Stimulated activated CD4-positive, alpha-beta T cell treated with anti-CD3 and anti-CD28 coated beads, Interleukin-1b, Interleukin-23, amount 100 ng/mL, for 4 hours (primary cell): Measurements from ENCODE around the gene TMED8.
"Not testable (repeated sequence)": the region's sequence is repeated elsewhere in the genome, so short reads cannot be mapped to it uniquely, and the experiment has no call there.

Source experiments
- DNase-seq, 2 donors: peaks; one replicate each; pipeline ENCODE4 v3.0.0-alpha.2; 2020; ENCODE audit warnings: low read depth in 2 of 2

TMED8 gene

DNA sequence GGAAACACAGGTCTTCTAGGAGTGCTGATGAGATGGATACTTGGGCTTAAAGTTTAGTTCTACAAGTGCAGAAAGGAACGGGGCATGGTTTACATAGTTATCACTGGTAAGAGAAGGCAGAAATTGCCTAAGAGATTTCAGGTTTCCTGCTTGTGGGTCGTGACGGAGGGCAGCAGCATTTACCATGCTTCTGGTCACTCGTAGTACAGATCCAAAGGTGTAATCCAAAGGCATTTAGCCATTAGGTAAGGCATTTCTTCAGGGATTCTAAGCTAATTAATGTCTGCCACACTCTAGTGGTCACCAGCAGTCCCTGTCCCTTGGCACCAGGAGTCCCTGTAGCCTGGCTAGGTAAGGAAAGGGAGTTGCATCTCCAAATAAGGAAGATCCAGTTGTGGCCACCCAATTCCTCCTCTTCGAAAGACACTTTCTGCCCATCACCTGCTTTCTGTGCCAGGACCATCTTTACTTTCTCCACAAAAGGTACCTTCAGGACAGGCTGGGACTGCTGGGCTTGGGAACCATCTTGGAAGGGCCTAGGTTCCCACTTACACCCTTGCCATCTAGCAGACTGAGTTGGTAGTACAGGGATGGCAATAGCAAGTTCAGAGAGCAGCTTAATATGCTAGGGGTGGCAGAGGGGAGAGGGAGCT, 54.5 kb downstream of the TMED8 start:
- no peak for DNase-seq

DNA sequence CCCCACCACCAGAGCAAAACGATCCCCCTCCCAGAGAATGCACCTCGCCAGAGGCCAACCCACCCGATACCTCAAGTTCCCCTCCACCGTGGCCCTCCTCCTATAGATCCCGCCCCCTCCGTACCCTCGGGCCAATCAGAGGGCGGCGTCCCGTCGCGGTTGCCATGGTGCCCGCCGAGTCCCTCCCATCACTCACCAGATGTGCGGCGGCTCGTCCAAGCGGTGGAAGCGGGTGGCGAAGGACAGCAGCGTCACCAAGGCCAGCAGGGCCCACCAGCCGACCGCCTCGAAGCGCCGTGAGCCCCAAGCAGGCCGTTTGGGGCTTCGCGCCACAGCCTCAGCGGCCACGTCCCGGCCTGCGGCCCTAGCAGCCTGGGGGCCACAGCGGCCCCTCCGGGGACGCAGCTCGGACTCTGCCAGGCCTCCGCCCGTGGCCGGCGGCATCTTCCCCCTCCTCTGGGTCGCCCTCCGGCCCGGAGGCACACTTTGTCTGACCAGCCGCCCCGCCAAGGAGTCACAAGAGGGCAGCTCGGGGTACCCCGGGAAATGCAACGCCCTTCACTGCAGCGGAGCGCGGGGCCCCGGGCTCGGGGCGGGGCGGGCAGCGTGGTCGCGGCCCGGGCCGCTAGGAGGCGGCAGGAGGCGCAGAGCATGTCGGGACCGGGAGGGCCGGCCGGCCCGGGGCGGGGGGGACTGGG, 56.5 kb downstream of the TMED8 start, which contains the start of gene POMT2:
Gene POMT2, minus strand, starts transcription at position 646 of the 698 bp plus-strand sequence. Its CDS starts 202 bp downstream, at position 444.
- peak; percentile 87 to 91 for DNase-seq

DNA sequence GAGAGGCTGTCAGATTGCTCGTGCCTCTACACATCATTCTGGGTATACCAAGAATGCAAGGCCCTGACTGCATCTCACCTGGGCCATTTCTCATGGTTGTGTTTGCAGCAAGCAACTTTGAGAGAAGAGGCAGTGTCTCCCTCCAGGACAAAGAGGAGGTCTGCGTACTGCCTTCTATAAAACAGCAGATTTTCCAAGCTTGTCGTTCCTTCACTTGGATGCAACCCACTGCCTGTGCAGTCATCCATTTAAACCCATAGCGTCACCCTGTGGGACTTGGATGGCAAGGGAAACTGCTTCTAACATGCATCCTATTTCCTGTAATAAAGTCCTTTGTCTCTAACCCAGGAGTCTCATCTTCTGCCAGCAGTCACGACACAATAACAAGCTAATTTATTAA, 57.5 kb downstream of the TMED8 start:
- no peak for DNase-seq

DNA sequence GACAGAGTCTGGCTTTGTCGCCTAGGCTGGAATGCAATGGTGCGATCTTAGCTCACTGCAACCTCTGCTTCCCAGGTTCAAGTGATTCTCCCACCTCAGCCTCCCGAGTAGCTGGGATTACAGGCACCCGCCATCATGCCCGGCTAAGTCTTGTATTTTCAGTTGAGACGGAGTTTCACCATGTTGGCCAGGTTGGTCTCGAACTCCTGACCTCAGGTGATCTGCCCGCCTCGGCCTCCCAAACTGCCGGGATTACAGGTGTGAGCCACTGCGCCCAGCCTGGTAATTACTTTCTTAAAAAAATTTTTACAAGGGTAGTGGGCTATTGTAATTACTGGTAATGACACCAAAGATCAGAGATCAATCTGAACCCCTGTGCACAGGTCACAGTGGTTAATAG, 58.1 kb downstream of the TMED8 start:
- DNase-seq = not testable (repeated sequence)

DNA sequence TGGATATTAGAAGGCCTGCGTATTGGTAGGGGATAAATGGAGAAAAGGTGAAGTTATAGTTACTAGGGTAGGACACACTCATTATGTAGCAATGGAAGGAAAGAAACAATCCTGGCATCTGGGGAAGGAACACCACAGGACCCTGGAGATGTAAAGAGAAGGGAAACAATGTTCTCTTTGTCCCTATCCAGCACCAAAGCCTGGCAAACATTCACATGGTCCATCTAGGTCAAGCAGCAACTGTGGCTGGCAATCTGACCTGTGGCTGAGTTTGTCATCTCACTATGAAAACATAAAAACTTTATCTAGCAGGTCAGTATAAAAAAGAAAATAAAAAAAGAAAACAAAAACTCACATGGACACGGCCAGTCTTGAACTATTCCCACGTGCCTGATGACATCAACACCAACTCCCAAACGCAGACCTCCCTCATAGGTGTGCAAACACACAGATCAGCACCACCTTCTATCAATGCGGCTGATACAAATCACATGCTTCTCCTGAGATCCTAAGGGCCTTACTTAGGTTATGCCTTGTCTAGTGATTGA, 58.8 kb downstream of the TMED8 start:
- no peak for DNase-seq

DNA sequence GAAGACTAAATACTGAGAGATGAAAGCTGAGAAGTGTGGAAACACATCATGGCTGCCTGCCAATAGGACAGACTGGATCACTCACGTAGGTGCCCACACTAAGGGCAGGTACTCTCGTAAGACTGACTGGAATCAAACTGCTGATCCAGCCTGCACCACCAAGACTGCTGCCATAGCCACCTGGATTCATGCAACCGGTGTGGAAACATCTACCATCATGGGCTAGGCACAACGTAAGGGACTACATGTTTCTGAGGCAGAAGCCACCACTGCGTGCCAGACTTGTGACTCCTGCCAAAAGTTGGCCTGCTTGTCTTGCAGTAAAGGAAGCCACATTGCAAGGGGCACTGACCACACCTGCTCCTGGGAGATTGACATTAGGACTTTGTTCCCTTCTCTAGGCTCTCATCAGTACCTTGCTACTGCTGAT, 60.0 kb downstream of the TMED8 start:
- DNase-seq = no peak

DNA sequence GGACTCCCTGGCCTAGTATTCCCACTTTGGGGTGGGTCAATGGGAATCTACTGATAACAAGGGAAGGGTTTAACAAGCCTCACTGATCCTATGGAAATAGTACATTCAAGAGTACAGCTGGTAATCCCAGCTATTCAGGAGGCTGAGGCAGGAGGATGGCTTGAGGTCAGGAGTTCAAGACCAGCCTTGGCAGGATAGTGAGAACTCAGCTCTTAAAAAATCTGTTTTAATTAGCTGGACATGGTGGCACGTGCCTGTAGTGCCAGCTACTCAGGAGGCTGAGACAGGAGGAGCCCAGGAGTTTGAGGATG, 60.7 kb downstream of the TMED8 start:
- no peak for DNase-seq

DNA sequence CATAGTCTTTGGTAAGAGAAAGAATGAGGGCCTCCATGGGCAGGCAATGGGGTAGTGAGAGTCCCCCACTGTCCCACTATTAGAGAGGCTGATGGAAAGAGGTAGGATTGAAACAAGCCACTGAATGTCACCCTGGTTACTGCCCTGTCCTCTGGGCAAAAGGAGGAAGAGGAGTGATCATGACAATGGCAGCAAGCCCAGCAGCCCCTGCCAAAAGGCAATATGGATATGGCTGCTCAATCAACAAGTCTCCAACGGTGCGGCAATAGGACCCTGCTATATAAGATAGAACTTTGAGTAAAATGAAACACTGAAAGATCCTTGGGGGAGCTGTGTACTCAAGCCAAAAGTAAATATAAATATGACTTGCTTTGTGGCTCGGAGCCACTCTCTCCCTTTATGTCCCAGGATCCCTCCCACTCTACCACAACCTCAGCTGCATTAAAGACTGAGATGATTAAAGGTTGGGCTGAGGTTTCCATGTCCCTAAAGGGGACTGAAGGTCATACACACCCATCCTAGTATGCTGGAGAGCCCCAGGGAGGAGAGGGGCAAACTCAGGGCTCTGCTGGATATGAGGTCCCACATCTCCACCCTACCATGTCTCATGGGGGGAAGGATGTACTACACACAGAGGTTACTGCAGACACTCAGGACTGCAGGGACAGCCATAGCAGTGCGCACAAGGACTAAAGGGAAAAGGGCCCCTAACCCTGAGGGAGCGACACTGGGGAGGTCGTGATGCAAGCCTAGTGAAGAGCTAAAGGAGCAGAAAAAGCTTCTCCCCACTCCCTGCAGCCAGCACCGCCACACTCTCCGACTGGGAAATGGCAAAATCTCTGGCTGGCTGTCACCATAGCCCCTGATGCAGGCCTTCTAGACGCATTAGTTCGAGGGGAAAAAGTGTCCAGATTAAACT, 62.1 kb downstream of the TMED8 start:
- DNase-seq = no peak

DNA sequence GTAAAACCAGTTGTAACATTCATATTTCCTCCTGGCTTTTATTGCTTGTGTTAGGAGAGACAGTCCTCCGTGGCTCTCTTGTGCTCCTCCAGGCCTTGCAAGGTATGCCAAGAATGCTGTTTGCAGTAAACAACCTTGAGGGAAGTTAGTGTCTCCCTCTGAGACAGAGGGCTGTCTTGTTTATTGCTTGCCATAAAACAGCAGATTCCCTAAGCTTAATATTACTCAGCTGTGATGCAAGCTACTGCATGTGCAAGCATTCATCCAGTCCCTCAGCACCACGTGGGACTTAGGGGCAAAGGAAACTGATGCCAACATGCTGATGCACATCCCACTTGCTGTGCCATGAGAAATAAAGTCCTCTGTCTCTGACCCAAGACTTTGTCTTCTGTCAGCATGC, 62.9 kb downstream of the TMED8 start:
- DNase-seq = no peak

DNA sequence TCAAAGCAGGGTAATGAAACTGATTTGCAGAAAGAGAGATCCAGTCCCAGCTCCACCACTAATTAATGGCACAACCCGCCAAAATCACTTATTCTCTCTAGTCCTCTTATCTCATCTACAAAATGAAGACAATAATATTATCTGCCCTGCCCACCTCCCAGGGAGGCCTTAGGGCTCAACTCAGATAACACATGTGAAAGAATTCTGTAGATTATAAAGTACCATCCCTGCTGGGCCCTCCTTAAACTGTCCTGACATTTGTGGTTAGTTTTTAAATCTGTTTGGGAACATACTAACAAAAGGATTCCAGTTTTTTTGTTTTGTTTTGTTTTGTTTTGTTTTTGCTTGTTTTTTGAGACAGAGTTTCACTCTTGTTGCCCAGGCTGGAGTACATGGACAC, 63.5 kb downstream of the TMED8 start:
- no peak for DNase-seq

DNA sequence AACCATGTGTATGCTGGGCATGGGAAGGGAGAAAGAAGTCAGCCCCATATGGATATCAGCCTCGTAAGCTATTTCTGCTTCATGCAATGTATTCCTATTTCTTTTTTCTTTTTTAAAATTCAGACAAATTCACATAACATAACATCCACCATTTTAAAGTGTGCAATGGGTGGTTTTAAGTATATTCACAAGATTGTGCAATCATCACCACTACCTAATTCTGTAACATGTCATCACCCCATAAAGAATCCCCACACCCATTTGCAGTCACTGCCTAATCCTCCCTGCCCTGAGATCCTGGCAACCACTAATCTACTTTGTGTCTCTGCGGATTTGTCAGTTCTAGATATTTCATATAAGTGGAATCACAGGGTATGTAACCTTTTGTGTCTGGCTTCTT, 65.7 kb downstream of the TMED8 start:
- no peak for DNase-seq

DNA sequence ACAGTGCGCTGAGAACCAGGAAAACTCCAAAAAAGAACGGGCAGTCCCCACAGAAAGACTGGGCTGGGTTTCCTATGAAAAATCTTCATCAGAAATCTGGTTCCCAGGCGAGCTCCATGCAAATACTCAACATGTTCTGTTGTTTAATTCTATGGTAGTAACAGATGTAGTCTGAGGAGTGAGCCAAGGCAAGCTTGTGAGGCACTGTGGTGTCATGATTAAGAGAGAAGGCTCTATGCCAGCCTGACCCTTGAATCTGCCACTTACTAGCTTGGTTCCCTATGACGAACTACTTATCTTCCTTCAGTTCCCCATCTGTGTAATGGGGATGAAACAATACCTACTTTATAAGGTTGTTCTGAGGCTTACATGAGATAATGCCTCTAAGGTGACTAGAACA, 66.9 kb downstream of the TMED8 start:
- no peak for DNase-seq

DNA sequence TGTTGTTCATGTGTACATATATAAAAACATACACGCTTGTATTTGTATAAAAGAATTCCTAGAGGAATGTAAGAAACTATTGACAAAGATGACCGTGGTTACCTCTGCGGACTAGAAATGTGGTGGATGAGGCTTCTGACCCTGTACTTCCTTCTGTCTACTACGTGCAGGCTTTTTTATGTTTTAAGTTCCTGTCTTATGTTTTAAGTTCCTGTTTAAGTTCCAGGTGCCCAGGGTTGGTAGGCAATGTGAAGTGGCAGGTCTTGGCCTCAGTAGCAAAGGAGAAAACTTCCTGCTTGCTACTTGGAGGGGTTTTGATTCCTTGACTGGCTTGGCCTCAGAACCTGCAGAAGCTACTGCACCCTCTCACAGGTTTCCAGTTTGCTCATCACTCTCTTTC, 67.8 kb downstream of the TMED8 start:
- no peak for DNase-seq

DNA sequence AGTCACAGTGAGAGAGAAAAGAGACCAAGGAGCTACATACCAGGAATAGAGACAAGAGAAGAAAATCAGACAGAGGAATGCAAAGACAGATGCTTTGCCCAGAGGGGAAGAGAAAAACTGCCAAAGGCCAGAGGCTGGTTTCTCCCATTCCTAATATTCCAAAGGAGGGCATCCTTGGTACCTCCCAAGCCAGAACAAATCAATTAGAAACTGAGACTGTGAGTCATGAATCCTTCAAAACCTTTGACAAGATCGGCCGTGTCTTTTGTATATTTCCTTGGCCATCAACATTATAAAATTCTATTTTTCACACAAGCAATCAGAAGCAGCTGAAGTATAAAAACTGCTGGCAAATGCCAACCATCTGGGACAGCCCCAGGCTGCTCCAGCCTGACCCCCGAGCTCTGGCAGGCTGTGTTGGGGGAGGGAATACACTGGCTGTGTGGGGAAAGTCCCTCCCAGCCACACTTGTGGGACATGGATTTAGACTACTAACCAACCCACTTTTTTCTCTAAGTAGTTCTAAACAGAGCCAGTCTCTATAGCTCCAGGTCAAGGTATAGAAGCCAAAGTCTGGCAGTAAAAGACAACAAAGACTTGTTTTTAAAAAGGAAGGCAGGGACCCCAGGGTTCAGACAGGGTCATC, 69.9 kb downstream of the TMED8 start:
- DNase-seq = no peak

DNA sequence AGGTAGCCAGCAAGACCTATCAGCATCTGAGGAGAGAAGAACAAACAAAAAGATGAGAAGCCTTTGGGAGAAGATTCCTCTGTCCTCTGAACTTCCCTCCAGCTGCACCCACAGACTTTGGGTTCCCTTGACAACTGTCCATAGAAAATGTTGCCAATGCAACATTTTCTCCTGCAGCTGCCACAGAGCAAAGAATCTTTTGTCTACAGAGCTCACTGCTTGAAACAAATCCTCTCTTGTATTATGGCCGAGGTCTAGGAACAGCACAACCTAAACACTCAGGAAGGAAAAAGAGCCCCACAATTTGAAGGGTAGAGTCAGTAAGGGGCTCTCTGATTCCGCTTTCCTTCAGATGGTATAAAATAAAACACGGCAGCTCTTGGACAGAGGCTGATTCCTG, 70.5 kb downstream of the TMED8 start:
- DNase-seq = no peak

DNA sequence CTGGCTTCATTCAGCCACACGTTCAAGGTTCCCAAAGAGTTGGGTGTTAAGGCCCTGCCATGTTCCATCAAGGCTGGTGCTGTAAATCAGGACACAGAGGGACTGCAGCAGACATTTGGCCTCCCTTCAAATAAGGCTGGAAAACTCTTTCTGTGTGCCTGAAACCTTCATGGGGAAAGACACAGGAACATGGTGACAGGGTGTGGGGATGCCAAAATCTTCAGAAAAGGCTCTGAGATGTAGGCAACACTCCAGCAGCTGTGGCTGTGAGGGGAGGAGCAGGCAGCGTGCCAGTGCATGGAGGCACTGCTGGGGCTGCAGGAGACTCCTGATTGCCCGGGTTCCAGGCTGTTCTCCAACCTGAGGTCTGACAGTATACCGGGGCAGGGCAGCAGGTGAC, 71.2 kb downstream of the TMED8 start:
- DNase-seq = no peak

DNA sequence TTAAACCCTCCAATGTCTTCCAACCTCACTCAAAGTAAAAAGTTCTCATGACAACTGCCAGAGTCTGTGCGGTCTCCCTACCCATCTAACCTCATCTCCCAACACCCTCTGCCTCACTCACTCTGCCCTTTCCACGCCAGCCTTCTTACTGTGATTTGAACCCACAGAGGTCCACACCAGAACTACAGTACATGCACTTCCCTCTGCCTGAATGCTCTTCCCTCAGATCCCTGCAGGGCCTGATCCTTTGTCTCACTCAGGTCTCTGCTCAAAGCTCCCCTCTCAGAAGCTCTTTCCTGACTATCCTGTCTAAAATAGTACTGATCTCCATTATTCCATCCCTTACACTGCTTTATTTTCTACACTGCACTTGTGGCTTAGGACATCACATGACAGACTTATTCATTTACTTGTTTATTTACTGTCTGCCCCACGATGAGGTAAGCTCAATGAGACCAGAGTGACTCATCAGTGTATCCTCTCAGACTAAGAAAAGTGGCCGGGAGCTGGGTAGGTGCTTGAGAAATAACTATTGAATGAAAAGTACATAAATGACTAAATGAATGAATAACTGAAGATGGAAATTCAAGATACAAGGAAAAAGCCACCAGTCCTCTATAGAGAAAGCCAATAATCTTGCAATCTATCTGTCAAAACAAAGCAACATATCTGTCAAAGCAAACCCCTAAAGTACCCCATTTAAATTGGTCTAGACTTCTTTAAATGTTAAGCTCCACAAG, 73.3 kb downstream of the TMED8 start:
- no peak for DNase-seq

DNA sequence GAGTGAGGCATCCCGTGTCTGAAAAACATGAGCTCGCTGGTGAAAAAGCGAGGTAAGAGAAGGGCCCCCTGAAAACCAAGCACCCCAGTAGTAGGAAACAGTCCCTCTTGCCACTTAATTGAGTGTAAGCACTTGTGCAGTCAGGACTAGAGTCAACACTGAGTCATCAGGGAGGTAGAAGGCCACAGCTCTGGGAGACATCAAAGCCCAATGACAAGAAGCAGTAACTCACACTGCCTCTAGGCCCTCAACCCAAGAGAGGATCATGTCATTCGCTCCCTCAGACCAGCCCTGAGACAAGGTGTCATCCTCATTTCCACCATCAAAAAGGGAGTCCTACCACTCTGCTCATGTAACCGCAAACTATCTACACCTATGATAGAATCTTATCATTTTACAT, 74.0 kb downstream of the TMED8 start:
- DNase-seq = no peak

DNA sequence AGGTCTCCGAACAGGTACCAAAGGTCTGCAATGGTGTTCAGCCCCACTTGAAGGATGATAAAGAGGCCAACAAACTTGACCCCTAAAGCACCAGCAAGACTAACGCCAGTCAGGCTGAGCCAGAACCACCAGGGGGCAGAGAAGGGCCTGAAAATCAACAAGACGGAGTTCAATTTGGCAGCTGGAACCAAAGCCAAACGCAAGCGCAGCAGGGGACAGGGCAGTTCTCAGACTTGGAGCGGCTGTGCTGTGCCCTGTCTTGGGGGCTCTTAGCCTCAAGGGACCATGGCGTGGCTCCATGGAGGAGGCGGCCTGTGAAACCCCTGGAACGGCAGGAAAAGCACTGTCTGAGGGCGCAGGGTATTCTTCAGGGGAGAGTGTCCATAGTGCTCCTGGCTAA, 75.8 kb downstream of the TMED8 start:
- DNase-seq = peak; percentile 26 to 37

DNA sequence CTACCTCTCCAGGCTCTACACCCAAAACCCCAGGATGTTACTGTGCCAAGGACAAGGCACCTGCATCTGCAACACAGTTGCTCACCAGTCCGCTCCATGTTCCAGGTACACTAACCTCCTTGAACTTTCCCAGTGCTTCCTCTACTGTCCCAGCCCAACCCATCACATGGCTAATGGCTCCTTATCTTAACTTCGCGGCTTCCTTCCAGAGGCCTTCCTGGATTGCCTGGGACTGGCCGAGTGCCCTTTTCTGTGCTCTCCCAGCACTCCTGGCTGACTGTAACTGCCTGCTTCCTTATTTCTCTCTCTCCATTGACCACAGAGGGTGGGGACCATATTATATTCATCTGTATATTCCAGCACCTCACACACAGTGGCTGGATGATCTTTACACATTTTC, 77.1 kb downstream of the TMED8 start:
- no peak for DNase-seq

DNA sequence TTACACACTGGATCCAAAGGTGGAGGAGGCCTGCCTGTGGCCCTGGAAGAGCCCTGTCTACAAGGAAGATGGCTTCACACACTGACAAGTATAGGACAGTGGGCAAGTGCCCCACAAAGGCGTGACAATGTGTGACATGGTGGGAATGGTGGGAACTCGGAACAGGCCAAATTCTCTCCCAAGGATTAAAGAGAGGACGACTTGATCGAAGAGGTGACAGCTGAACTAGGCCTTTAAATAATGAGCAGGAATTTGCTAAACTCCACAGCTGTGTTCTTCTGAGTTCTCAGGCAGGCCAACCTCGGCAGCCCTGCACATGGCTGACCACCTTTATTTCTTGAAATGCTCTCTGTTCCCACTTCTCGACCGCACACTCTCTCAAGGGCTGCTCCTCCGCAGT, 80.0 kb downstream of the TMED8 start:
- no peak for DNase-seq
